Measurements from ENCODE around the gene HIC2.

DNA sequence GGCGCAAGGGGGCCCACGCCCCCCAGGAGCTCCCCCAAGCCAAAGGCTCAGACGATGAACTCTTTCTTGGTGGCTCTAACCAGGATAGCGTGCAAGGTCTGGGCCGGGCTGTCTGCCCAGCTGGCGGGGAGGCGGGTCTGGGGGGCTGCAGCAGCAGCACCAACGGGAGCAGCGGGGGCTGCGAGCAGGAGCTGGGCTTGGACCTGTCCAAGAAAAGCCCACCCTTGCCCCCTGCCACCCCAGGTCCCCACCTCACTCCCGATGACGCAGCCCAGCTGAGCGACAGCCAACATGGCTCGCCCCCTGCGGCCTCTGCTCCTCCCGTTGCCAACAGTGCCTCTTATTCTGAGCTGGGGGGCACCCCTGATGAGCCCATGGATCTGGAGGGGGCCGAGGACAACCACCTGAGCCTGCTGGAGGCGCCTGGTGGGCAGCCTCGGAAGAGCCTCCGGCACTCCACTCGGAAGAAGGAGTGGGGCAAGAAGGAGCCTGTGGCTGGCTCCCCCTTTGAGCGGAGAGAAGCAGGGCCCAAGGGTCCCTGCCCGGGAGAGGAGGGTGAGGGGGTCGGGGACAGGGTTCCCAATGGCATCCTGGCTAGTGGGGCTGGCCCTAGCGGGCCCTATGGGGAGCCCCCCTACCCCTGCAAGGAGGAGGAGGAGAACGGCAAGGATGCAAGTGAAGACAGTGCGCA is 28.4 kb downstream of the HIC2 start:
- TF ChIP-seq, protein P1, sequence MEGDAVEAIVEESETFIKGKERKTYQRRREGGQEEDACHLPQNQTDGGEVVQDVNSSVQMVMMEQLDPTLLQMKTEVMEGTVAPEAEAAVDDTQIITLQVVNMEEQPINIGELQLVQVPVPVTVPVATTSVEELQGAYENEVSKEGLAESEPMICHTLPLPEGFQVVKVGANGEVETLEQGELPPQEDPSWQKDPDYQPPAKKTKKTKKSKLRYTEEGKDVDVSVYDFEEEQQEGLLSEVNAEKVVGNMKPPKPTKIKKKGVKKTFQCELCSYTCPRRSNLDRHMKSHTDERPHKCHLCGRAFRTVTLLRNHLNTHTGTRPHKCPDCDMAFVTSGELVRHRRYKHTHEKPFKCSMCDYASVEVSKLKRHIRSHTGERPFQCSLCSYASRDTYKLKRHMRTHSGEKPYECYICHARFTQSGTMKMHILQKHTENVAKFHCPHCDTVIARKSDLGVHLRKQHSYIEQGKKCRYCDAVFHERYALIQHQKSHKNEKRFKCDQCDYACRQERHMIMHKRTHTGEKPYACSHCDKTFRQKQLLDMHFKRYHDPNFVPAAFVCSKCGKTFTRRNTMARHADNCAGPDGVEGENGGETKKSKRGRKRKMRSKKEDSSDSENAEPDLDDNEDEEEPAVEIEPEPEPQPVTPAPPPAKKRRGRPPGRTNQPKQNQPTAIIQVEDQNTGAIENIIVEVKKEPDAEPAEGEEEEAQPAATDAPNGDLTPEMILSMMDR (IDR thresholded peaks at IDR 0.05), result no peak
- TF ChIP-seq PRRX2 (CRISPR knock-in tag; IDR thresholded peaks at IDR 0.05) (no peak), CREB1 (CRISPR knock-in tag; IDR thresholded peaks at IDR 0.05) (no peak), JUN (CRISPR knock-in tag; IDR thresholded peaks at IDR 0.05) (no peak), TCF7 (CRISPR knock-in tag; IDR thresholded peaks at IDR 0.05; ENCODE audit: low read depth) (no peak), FOXJ3 (CRISPR knock-in tag; IDR thresholded peaks at IDR 0.05; ENCODE audit: borderline replicate concordance) (no peak), SOX15 (CRISPR knock-in tag; IDR thresholded peaks at IDR 0.05) (no peak)
- TF ChIP-seq, protein P2, sequence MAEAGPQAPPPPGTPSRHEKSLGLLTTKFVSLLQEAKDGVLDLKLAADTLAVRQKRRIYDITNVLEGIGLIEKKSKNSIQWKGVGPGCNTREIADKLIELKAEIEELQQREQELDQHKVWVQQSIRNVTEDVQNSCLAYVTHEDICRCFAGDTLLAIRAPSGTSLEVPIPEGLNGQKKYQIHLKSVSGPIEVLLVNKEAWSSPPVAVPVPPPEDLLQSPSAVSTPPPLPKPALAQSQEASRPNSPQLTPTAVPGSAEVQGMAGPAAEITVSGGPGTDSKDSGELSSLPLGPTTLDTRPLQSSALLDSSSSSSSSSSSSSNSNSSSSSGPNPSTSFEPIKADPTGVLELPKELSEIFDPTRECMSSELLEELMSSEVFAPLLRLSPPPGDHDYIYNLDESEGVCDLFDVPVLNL (CRISPR knock-in tag; IDR thresholded peaks at IDR 0.05; ENCODE audit: borderline replicate concordance, low read depth), result no peak
- TF ChIP-seq, protein P3, sequence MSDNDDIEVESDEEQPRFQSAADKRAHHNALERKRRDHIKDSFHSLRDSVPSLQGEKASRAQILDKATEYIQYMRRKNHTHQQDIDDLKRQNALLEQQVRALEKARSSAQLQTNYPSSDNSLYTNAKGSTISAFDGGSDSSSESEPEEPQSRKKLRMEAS (CRISPR knock-in tag; IDR thresholded peaks at IDR 0.05), result no peak
